HepG2 (cell line): ENCODE measurements around the gene UBE2O. TPM values are rescaled to one million over a fixed set of nuclear protein-coding genes. Genes with fewer than 3 reads are reported as not detected.

ENCODE experiments used
- ATF7 ChIP-seq, 2 experiments: fragments of 450-650 bp in 1 of 2; sonication (generic) in 1 of 2; formaldehyde crosslinking in 1 of 2; IDR thresholded peaks; 2 replicates each; pipeline versions ENCODE4 v1.4.0 to v1.6.1; 2016 to 2020; ENCODE audit warnings: antibody characterized with exemption in 1 of 2, mild to moderate bottlenecking in 1 of 2, missing genetic modification reagents in 1 of 2
- BCLAF1 ChIP-seq: fragments of 450-650 bp; IDR thresholded peaks from 2 replicates; pipeline ENCODE4 v1.6.1; 2017; ENCODE audit warnings: mild to moderate bottlenecking
- E2F2 ChIP-seq: sonication (generic); formaldehyde crosslinking; IDR thresholded peaks from 2 replicates; pipeline ENCODE4 v1.4.0; 2020; ENCODE audit warnings: missing genetic modification reagents, borderline replicate concordance
- NRL ChIP-seq: sonication (generic); formaldehyde crosslinking; IDR thresholded peaks from 2 replicates; pipeline ENCODE4 v1.5.0; 2020; ENCODE audit warnings: missing genetic modification reagents, mild to moderate bottlenecking, moderate library complexity, borderline replicate concordance
- POGK ChIP-seq: sonication (generic); formaldehyde crosslinking; conservative IDR thresholded peaks from 2 replicates; pipeline ENCODE4 v1.8.0; 2022; ENCODE audit warnings: mild to moderate bottlenecking, moderate library complexity, missing genetic modification reagents
- SRF ChIP-seq: IDR thresholded peaks from 2 replicates; pipeline ENCODE4 v1.6.1; 2011; ENCODE audit warnings: mild to moderate bottlenecking, low read depth, low read length, moderate library complexity
- ZBTB26 ChIP-seq: IDR thresholded peaks from 2 replicates; pipeline ENCODE4 v1.6.1; 2016; ENCODE audit warnings: missing compliant biosample characterization, missing genetic modification reagents, borderline replicate concordance
- ZBTB44 ChIP-seq: sonication (generic); formaldehyde crosslinking; IDR thresholded peaks from 2 replicates; pipeline ENCODE4 v1.4.0; 2020; ENCODE audit warnings: missing genetic modification reagents
- ZFP36L1 ChIP-seq: sonication (generic); formaldehyde crosslinking; IDR thresholded peaks from 2 replicates; pipeline ENCODE4 v1.8.0; 2022; ENCODE audit warnings: mild to moderate bottlenecking, missing genetic modification reagents, moderate library complexity
- ZFP90 ChIP-seq: sonication (generic); formaldehyde crosslinking; IDR thresholded peaks from 2 replicates; pipeline ENCODE4 v1.8.0; 2022; ENCODE audit warnings: missing genetic modification reagents, mild to moderate bottlenecking, inconsistent platforms, borderline replicate concordance
- ZIK1 ChIP-seq: sonication (generic); formaldehyde crosslinking; IDR thresholded peaks from 2 replicates; pipeline ENCODE4 v1.5.0; 2020; ENCODE audit warnings: mild to moderate bottlenecking, low read depth, missing genetic modification reagents, borderline replicate concordance
- ZNF20 ChIP-seq: sonication (generic); formaldehyde crosslinking; IDR thresholded peaks from 2 replicates; pipeline ENCODE4 v1.4.0; 2020; ENCODE audit warnings: mild to moderate bottlenecking, moderate library complexity, missing genetic modification reagents
- ZNF235 ChIP-seq: sonication (generic); formaldehyde crosslinking; IDR thresholded peaks from 2 replicates; pipeline ENCODE4 v1.8.1; 2023; ENCODE audit warnings: mild to moderate bottlenecking, missing genetic modification reagents, borderline replicate concordance
- ZNF709 ChIP-seq: sonication (generic); formaldehyde crosslinking; IDR thresholded peaks from 2 replicates; pipeline ENCODE4 v1.5.0; 2020; ENCODE audit warnings: mild to moderate bottlenecking, missing genetic modification reagents
- ZNF780A ChIP-seq: sonication (generic); formaldehyde crosslinking; IDR thresholded peaks from 2 replicates; pipeline ENCODE4 v1.8.0; 2022; ENCODE audit warnings: mild to moderate bottlenecking, missing genetic modification reagents, moderate library complexity
- ZNF800 ChIP-seq: sonication (generic); formaldehyde crosslinking; IDR thresholded peaks from 2 replicates; pipeline ENCODE4 v1.4.0; 2020; ENCODE audit warnings: missing genetic modification reagents
- polyA plus RNA-seq, 8 experiments: library from polyadenylated mRNA; depleted of rRNA in 3 of 8; stranded (reverse) in 7 of 8; unstranded in 1 of 8; fragments of >200 nt; fragmentation: Illumina TruSeq in 4 of 8; extraction: Trizol in 4 of 8; gene quantifications; 2 replicates each; pipeline versions ENCODE4 v1.2.1 to v1.2.3, GENCODE V29; 2011 to 2016; ENCODE audit warnings: low read depth in 4 of 8, missing spikeins in 1 of 8, mixed read lengths in 1 of 8; ENCODE audit not compliant: insufficient read depth in 1 of 8
- total RNA-seq, 5 experiments: library from RNA; depleted of rRNA; stranded (reverse); fragments of >200 nt; fragmentation: Illumina TruSeq; extraction: Trizol; gene quantifications; 2 replicates each; pipeline ENCODE4 v1.2.3, GENCODE V29; 2016; ENCODE audit warnings: low read depth in 1 of 5

UBE2O gene
- total and polyA plus RNA-seq, 2 of the 13 experiments (the other 11 are each of a cell fraction or from before 2014, with no cell fraction given) = 21.5 to 23.5 TPM

GRCh38 chr17:76497979-76498875 is 45.3 kb upstream of the UBE2O start (continued):
- TF ChIP-seq BCLAF1 = no peak
- no peak for TF ChIP-seq E2F2 (CRISPR knock-in tag)
- no peak for TF ChIP-seq ZNF235 (CRISPR knock-in tag)
- no peak for TF ChIP-seq ZNF20
- TF ChIP-seq ATF7 (IDR thresholded peaks at IDR 0.05) = no peak
- TF ChIP-seq ATF7 (CRISPR knock-in tag; IDR thresholded peaks at IDR 0.05) = no peak
- TF ChIP-seq ZFP90 (CRISPR knock-in tag) = peak; percentile 81; the same call in 1 of the 2 replicates
- no peak for TF ChIP-seq ZBTB44 (CRISPR knock-in tag)
- TF ChIP-seq ZNF780A = no peak
- peak; percentile 78 for TF ChIP-seq ZBTB26 (CRISPR knock-in tag)
- TF ChIP-seq ZNF800 (CRISPR knock-in tag) = peak; percentile 87; the same call in 1 of the 2 replicates
- TF ChIP-seq NRL (CRISPR knock-in tag) = peak; percentile 92; the same call in 1 of the 2 replicates
- TF ChIP-seq SRF = no peak
- TF ChIP-seq ZFP36L1 = no peak
- no peak for TF ChIP-seq ZNF709 (CRISPR knock-in tag)
- peak; percentile 55; the same call in 1 of the 2 replicates for TF ChIP-seq ZIK1 (CRISPR knock-in tag)
- TF ChIP-seq POGK (CRISPR knock-in tag) = peak; percentile 86
